HG02571 (cell line): Measurements from ENCODE around the gene OMA1.
"Not testable (repeated sequence)": the region's sequence is repeated elsewhere in the genome, so short reads cannot be mapped to it uniquely, and the experiment has no call there.

Experiments
- ATAC-seq: cut with Tn5 transposase; IDR thresholded peaks from one replicate; pipeline ENCODE4 v1.9.1; 2021; ENCODE audit warnings: mild to moderate bottlenecking, moderate library complexity; ENCODE audit not compliant: unreplicated experiment

OMA1 gene

GRCh38 chr1:58529284-58529683 is 17.2 kb downstream of the OMA1 start:
- no peak for ATAC-seq

GRCh38 chr1:58528518-58528917 is 18.0 kb downstream of the OMA1 start:
- no peak for ATAC-seq

- ATAC-seq = no peak
Measured at GRCh38 chr1:58524353-58524945, 22.1 kb downstream of the OMA1 start.

GRCh38 chr1:58515794-58516401 is 30.6 kb downstream of the OMA1 start:
- ATAC-seq = no peak

GRCh38 chr1:58513956-58514355 is 32.6 kb downstream of the OMA1 start:
- no peak for ATAC-seq

- ATAC-seq = no peak
Measured at GRCh38 chr1:58508629-58509028, 37.9 kb downstream of the OMA1 start.

- no peak for ATAC-seq
Measured at GRCh38 chr1:58505286-58505685, 41.2 kb downstream of the OMA1 start.

GRCh38 chr1:58502519-58502918 is 44.0 kb downstream of the OMA1 start:
- ATAC-seq = no peak

GRCh38 chr1:58500043-58500442 is 46.5 kb downstream of the OMA1 start:
- ATAC-seq = no peak

GRCh38 chr1:58497499-58497898 is 49.0 kb downstream of the OMA1 start:
- no peak for ATAC-seq

- ATAC-seq = no peak
Measured at GRCh38 chr1:58496042-58496441, 50.5 kb downstream of the OMA1 start.

- not testable (repeated sequence) for ATAC-seq
Measured at GRCh38 chr1:58488914-58489313, 57.6 kb downstream of the OMA1 start.

GRCh38 chr1:58487002-58487401 is 59.5 kb downstream of the OMA1 start:
- ATAC-seq = no peak

- no peak for ATAC-seq
Measured at GRCh38 chr1:58481962-58482361, 64.6 kb downstream of the OMA1 start.

- ATAC-seq = no peak
Measured at GRCh38 chr1:58480191-58480590, 66.3 kb downstream of the OMA1 start.

GRCh38 chr1:58477390-58477789 is 69.1 kb downstream of the OMA1 start:
- ATAC-seq = no peak

GRCh38 chr1:58476179-58476578 is 70.3 kb downstream of the OMA1 start:
- ATAC-seq = no peak

- ATAC-seq = no peak
Measured at GRCh38 chr1:58469476-58469875, 77.0 kb downstream of the OMA1 start.

- no peak for ATAC-seq
Measured at GRCh38 chr1:58469016-58469415, 77.5 kb downstream of the OMA1 start.

- ATAC-seq = no peak
Measured at GRCh38 chr1:58468612-58469011, 77.9 kb downstream of the OMA1 start.

- no peak for ATAC-seq
Measured at GRCh38 chr1:58466630-58467241, 79.8 kb downstream of the OMA1 start.

- ATAC-seq = no peak
Measured at GRCh38 chr1:58465825-58466629, 80.5 kb downstream of the OMA1 start.
